Measurements from ENCODE around the gene HMGCLL1. TPM values are rescaled to one million over a fixed set of nuclear protein-coding genes. Genes with fewer than 3 reads are reported as not detected.
A peak's percentile ranks its signal among the peaks of the same experiment; 100 is the strongest.

The HMGCLL1 gene
- total RNA-seq, 3 donors from 2014 or later, result 0.27 to 1.0 (median 0.46) TPM

- intact Hi-C loops (cut with DNase I, micrococcal nuclease), result no loop called here
- ATAC-seq (no peak), DNase-seq (no peak)
- no peak for TF ChIP-seq CTCF (IDR thresholded peaks at IDR 0.05)
- no peaks in the 10 kb centered on the region for H3K36me3 ChIP-seq (ENCODE audit: low read depth)
- H3K4me3 ChIP-seq, result no peak overlapping the region
- no peaks in the 10 kb centered on the region for H3K9me3 ChIP-seq
- no peaks in the 10 kb centered on the region for H3K4me1 ChIP-seq (ENCODE audit: low read depth)
These were observed 47.5 kb downstream of the HMGCLL1 start for GRCh38 chr6:55531496-55531895.

GRCh38 chr6:55530931-55531330 is 48.1 kb downstream of the HMGCLL1 start:
- Histone ChIP-seq H3K36me3 (ENCODE audit: low read depth) (no peaks in the 10 kb centered on the region), H3K9me3 (no peaks in the 10 kb centered on the region), H3K4me1 (ENCODE audit: low read depth) (no peaks in the 10 kb centered on the region), H3K4me3 (no peak overlapping the region)
- TF ChIP-seq CTCF (IDR thresholded peaks at IDR 0.05), result no peak
- DNase-seq, result no peak
- ATAC-seq, result no peak
- intact Hi-C loops (cut with DNase I, micrococcal nuclease), result no loop called here

GRCh38 chr6:55528624-55529023 is 50.4 kb downstream of the HMGCLL1 start:
- ATAC-seq, result peak; percentile 60
- Histone ChIP-seq H3K4me1 (ENCODE audit: low read depth) (no peaks in the 10 kb centered on the region), H3K36me3 (ENCODE audit: low read depth) (no peaks in the 10 kb centered on the region), H3K4me3 (no peak overlapping the region), H3K9me3 (no peaks in the 10 kb centered on the region)
- intact Hi-C loops (cut with DNase I, micrococcal nuclease), result no loop called here
- TF ChIP-seq CTCF (IDR thresholded peaks at IDR 0.05), result no peak
- DNase-seq, result peak in 1 of 3 donors; percentile 41

GRCh38 chr6:55524441-55524840 is 54.6 kb downstream of the HMGCLL1 start:
- Histone ChIP-seq H3K4me3 (no peak overlapping the region), H3K36me3 (ENCODE audit: low read depth) (no peaks in the 10 kb centered on the region), H3K4me1 (ENCODE audit: low read depth) (no peaks in the 10 kb centered on the region), H3K9me3 (no peaks in the 10 kb centered on the region)
- intact Hi-C loops (cut with DNase I, micrococcal nuclease), result no loop called here
- no peak for TF ChIP-seq CTCF (IDR thresholded peaks at IDR 0.05)
- DNase-seq, result no peak
- ATAC-seq, result no peak

- intact Hi-C loops (cut with DNase I, micrococcal nuclease), result no loop called here
- DNase-seq (no peak), ATAC-seq (no peak)
- Histone ChIP-seq H3K4me3 (no peak overlapping the region), H3K4me1 (ENCODE audit: low read depth) (no peaks in the 10 kb centered on the region), H3K36me3 (ENCODE audit: low read depth) (no peaks in the 10 kb centered on the region), H3K9me3 (no peaks in the 10 kb centered on the region)
- no peak for TF ChIP-seq CTCF (IDR thresholded peaks at IDR 0.05)
These were observed 60.4 kb downstream of the HMGCLL1 start for GRCh38 chr6:55518529-55519060.

- ATAC-seq (no peak), DNase-seq (no peak)
- H3K4me1 ChIP-seq (ENCODE audit: low read depth), result no peaks in the 10 kb centered on the region
These were observed 62.3 kb downstream of the HMGCLL1 start for GRCh38 chr6:55516736-55517135.

More at GRCh38 chr6:55516736-55517135, 62.3 kb downstream of the HMGCLL1 start:
- H3K4me3 ChIP-seq, result no peak overlapping the region
- TF ChIP-seq CTCF (IDR thresholded peaks at IDR 0.05), result no peak
- H3K36me3 ChIP-seq (ENCODE audit: low read depth), result no peaks in the 10 kb centered on the region
- intact Hi-C loops (cut with DNase I, micrococcal nuclease), result no loop called here
- no peaks in the 10 kb centered on the region for H3K9me3 ChIP-seq

All from mucosa of descending colon (tissue), 3 donors.